NB4 (cell line): ENCODE measurements around the gene FAAP20.

ENCODE experiments used
- DNase-seq: peaks from one replicate; pipeline ENCODE4 v3.0.0; 2010; ENCODE audit warnings: low read depth
- H3K4me3 ChIP-seq: one replicate; pipeline ENCODE4 v1.5.1; 2011; ENCODE audit warnings: mild to moderate bottlenecking, low read depth, low read length, moderate library complexity
- CTCF ChIP-seq: IDR thresholded peaks from one replicate; pipeline ENCODE4 v1.5.1; 2012; ENCODE audit warnings: low read depth, low read length
- MAX ChIP-seq: IDR thresholded peaks from 2 replicates; pipeline ENCODE4 v1.6.1; 2011; ENCODE audit warnings: low read depth, low read length
- MYC ChIP-seq: IDR thresholded peaks from 2 replicates; pipeline ENCODE4 v1.6.1; 2011; ENCODE audit warnings: low read depth, low read length
- POLR2A ChIP-seq: IDR thresholded peaks from 2 replicates; pipeline ENCODE4 v1.6.1; 2011; ENCODE audit warnings: mild to moderate bottlenecking; ENCODE audit not compliant: insufficient read length; ENCODE audit errors: extremely low read depth

The FAAP20 gene

GRCh38 chr1:2187619-2188018 lies 7.0 kb downstream of the FAAP20 start:
- TF ChIP-seq POLR2A = no peak
- no peak for TF ChIP-seq MAX
- TF ChIP-seq MYC = no peak
- no peak for TF ChIP-seq CTCF
- no peak overlapping the region for H3K4me3 ChIP-seq
- no peak for DNase-seq

GRCh38 chr1:2186901-2187300 lies 7.7 kb downstream of the FAAP20 start:
- DNase-seq = no peak
- H3K4me3 ChIP-seq = no peak overlapping the region
- TF ChIP-seq CTCF = no peak
- TF ChIP-seq MAX = no peak
- TF ChIP-seq POLR2A = no peak
- no peak for TF ChIP-seq MYC

GRCh38 chr1:2185880-2186855 lies 8.4 kb downstream of the FAAP20 start:
- no peak overlapping the region for H3K4me3 ChIP-seq

GRCh38 chr1:2184934-2185333 lies 9.6 kb downstream of the FAAP20 start:
- no peak overlapping the region for H3K4me3 ChIP-seq
- no peak for DNase-seq
- TF ChIP-seq CTCF (no peak), POLR2A (no peak), MAX (no peak)

More at GRCh38 chr1:2185880-2186855, 8.4 kb downstream of the FAAP20 start:
- no peak for DNase-seq
- no peak for TF ChIP-seq CTCF
- no peak for TF ChIP-seq MYC
- no peak for TF ChIP-seq MAX
- no peak for TF ChIP-seq POLR2A

GRCh38 chr1:2184531-2184930 lies 10.0 kb downstream of the FAAP20 start:
- no peak overlapping the region for H3K4me3 ChIP-seq
- TF ChIP-seq MAX = no peak
- TF ChIP-seq CTCF = no peak
- TF ChIP-seq MYC = no peak
- TF ChIP-seq POLR2A = no peak
- no peak for DNase-seq
